NCI-H82 (cell line): ENCODE results near the gene ARSG.
"Not testable (repeated sequence)": the region's sequence is repeated elsewhere in the genome, so short reads cannot be mapped to it uniquely, and the experiment has no call there.

ENCODE experiments used
- DNase-seq: peaks from one replicate; lab custom pipeline; 2025; lab: John Stamatoyannopoulos, UW

Gene ARSG

DNA sequence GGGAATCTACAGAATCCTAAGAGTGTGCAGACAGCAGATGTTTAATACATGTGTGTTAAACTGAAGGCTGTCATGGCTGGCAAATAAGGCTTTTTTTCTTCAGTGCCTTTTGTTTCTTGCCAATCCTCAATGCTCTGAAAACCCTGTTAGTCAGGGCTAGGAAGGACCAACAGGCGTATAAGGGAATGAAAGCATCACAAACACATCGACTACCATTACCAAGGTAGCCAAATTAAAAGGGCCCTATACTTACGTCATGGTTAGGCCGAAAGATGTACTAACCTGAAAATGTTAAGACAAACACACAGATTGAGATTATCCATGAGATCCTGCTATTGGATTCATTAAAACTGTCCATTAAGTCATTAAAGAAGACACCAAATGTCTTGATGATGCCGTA is 13.5 kb upstream of the ARSG start:
- DNase-seq, result no peak

GRCh38 chr17:68281965-68282364 is 9.3 kb upstream of the ARSG start:
- DNase-seq, result not testable (repeated sequence)

- DNase-seq, result peak; percentile 61
These were observed 2.9 kb upstream of the ARSG start for GRCh38 chr17:68288375-68288774.

GRCh38 chr17:68288804-68289203 is 2.5 kb upstream of the ARSG start:
- DNase-seq, result peak; percentile 66

DNA sequence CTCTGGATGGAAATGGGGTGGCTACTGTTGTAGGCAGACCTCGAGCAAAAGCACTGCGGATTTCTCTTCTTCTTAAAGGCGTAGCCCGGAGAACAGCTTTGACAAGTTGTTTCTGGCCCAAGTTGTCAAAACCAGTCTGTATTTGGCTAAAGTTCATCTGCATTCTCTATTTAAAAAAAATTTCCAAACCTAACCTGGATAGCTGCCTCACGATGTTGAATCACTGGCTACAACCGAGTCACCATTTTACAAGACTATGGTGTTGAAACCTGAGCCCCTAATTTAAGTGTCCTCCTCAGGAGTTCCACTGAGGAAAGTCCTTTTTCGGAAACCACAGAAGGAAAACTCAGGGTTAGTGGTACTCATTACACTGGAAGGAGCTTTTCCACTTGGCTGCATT is 1.8 kb upstream of the ARSG start:
- no peak for DNase-seq

- no peak for DNase-seq
These were observed 1.4 kb upstream of the ARSG start for GRCh38 chr17:68289936-68290267.

DNA sequence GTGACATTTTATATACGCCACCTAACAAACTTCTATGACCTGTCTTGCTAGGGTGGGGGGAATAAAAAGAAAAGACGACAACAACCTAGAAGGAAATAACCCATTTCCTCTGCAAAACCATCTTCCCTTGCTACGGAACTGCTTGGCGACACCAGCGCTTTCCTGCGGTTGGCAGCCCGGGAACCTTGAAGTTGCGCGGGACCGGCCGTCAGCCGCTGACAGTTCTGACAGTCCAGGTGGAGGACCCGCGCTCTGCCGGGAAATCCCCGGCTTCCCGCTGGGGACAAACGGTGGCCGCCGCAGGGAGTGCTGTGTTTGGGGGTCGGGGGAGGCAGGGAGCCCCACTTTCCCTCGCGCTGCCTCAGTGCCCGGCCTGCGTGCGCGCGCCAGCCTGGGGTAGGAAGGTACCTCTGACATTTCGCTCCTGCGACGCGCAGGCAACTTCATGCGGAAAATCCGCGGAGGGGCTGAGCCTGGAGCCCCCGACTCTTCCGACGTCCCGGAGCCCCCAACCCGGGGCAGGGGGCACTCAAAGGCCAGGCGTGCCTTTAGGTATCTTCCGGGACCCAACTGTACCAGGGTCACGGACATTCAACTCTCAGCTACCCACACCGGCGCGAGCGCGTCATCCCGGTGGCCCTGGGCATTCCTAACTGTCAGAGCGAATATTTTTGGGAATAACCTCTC is 884 bp upstream of the ARSG start:
- peak; percentile 53 for DNase-seq

GRCh38 chr17:68291836-68292688 is 767 bp downstream of the ARSG start:
- peak; percentile 86 for DNase-seq

GRCh38 chr17:68292689-68293040 is 1.4 kb downstream of the ARSG start:
- DNase-seq, result no peak

- no peak for DNase-seq
These were observed 2.3 kb downstream of the ARSG start for GRCh38 chr17:68293490-68294195.

GRCh38 chr17:68294196-68294555 is 2.9 kb downstream of the ARSG start:
- DNase-seq, result no peak

- DNase-seq, result no peak
These were observed 3.3 kb downstream of the ARSG start for GRCh38 chr17:68294617-68295016.

- DNase-seq, result peak; percentile 14
These were observed 3.8 kb downstream of the ARSG start for GRCh38 chr17:68295086-68295485.

DNA sequence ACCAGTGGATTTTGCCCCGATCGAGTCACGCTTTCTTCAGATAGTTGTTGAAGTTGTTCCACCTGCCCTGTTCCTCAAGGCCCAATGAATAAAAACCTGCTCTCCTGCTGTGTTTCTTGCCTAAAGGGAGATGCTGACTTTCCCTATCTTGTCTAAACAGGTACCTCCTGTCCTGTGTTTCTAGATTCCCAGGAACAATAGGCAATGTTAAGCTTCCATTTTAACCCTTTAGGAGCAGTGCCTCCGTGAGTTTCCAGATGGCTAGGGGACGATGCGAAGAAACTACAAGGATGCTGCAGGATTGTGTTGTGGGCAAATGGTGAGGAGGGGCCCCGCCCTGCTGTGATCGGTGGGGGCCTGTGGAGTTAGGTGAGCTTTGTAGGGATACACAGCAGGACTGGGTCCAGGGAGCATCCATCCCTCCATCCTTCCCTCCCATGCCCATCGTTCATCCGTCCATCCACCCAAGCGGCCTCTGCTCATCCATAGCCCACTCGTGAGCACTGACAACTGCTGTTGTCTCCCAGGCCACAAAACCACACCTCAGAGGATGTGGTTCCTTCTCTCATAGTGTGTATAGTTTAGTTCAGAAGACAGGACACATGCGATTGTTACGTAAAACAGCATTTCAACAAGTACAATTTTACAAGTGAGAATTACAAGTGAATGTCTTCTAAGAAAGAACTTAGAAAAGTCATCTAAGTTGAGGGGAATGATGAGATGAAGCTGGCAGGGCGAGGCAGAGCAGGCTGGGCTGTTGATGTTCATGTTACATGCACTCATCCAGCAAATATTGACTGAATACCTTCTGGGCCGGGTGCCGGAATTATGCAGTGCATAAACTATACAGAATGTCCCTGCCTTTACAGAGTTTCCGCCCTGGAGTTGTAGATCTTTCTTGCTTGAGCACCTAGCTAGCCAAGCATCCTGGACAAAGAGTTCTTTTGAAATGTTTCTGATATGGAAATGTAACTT is 5.2 kb downstream of the ARSG start:
- no peak for DNase-seq

- DNase-seq, result no peak
These were observed 5.9 kb downstream of the ARSG start for GRCh38 chr17:68297195-68297594.

DNA sequence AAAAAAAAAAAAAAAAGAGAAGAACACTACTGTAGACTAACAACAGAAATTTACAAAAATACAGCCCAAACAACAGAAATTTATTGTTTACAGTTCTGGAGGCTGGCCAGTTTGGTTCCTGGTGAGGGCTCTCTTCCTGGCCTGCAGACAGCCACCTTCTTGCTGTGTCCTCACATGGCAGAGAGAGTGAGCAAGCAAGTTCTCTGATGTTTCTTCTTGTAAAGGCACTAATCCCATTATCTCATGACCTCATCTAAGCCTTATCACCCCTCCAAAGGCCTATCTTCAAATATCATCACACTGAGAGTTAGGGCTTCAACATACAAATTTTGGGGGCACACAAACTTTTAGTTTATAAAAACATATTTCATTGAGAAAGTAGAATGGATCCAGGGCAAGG is 7.3 kb downstream of the ARSG start:
- peak; percentile 66 for DNase-seq

- no peak for DNase-seq
These were observed 8.5 kb downstream of the ARSG start for GRCh38 chr17:68299817-68300216.

DNA sequence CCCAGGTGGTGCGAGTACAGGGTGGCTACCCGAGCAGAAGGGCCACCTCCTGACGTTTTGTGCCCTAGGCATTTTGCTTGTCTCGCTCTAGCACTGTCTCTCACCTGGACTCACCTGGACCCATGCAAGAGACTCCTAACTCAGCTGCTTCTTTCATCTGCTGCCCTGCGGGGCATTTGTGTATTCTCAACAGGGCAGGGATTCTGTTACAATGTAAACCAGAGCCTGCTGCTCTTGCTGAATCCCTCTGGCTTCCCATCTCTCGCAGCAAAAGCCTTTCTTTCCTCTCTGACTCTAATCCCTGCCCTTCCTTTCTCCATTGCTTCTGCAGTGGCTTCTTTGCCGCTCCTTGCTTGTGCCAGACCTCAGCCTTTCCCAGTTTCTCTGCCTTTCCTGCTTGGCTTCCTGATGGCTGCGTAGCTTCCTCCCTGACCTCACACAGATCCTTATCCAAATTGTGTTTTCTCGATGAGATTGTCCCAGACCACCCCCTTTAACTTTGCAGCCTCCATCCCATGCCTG is 10.2 kb downstream of the ARSG start:
- no peak for DNase-seq

- DNase-seq, result no peak
These were observed 10.8 kb downstream of the ARSG start for GRCh38 chr17:68302066-68302564.

DNA sequence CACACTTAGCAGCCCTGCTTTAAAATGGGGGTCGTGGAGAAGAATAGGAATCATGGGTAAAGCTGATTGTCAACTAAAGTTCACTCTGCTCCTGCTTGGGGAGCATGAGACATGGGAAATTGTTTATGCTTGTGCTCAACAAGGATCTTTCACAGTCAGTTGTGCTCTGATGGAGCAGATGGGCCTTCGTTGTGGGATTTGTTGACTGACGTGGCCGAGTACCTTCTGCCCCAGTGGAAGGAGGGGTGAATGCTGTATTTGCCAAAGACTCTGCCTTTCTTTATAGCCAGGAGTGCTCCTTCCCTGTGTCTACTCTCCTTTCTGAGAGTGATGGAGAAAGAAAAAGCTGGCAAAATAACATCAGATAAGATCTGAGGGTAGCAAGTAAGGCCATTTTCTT is 11.4 kb downstream of the ARSG start:
- DNase-seq, result peak; percentile 9

- no peak for DNase-seq
These were observed 13.4 kb downstream of the ARSG start for GRCh38 chr17:68304706-68305105.

DNA sequence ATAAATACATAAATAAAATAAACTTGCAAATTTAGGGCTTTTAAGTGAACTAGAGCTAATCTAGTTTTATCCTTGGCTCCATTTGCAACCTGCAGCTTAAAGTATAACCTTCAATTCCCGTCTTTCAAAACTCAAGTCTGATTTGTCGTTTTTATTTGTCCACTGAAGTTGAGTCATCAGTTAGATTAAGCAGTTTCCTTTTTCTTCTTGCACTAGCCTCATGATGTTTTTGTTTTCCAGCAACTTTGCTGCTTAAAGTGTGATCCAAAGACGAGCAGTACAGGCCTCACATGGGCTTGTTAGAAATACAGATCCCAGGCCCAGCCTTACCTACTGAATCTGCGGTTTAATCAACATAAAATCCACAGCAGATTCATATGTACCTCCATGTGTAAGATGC is 13.8 kb downstream of the ARSG start:
- no peak for DNase-seq
